Fibroblast of lung (primary cell): ENCODE data around the gene BBS10. TPM values are rescaled to one million over a fixed set of nuclear protein-coding genes. Genes with fewer than 3 reads are reported as not detected.

ENCODE experiments used
- DNase-seq, 2 donors: peaks; one replicate each; pipeline versions ENCODE4 v3.0.0 to v3.0.0-alpha.2; 2010; ENCODE audit warnings: low read depth in 2 of 2
- H2AFZ ChIP-seq: 2 replicates; pipeline ENCODE4 v1.5.1; 2012; ENCODE audit warnings: low read length, control low read depth, inconsistent platforms
- H3K27ac ChIP-seq: 2 replicates; pipeline ENCODE4 v1.5.1; 2011; ENCODE audit warnings: low read length, control low read depth; ENCODE audit not compliant: insufficient read depth
- H3K27me3 ChIP-seq: 2 replicates; pipeline ENCODE4 v1.5.1; 2011; ENCODE audit warnings: mild to moderate bottlenecking, low read length; ENCODE audit not compliant: control insufficient read depth, insufficient read depth
- H3K36me3 ChIP-seq: 2 replicates; pipeline ENCODE4 v1.5.1; 2011; ENCODE audit warnings: low read length; ENCODE audit not compliant: control insufficient read depth, insufficient read depth
- H3K4me1 ChIP-seq: 2 replicates; pipeline ENCODE4 v1.5.1; 2011; ENCODE audit warnings: low read length; ENCODE audit not compliant: control insufficient read depth, insufficient read depth; ENCODE audit errors: extremely low read depth
- H3K4me2 ChIP-seq: 2 replicates; pipeline ENCODE4 v1.5.1; 2011; ENCODE audit warnings: low read length, control low read depth; ENCODE audit not compliant: insufficient read depth; ENCODE audit errors: extremely low read depth
- H3K4me3 ChIP-seq, 4 experiments: fragments of 200-600 bp in 1 of 4; sonication (generic) in 1 of 4; replicated peaks in 1 of 4; 2 replicates each; pipeline ENCODE4 v1.5.1; 2011 to 2016; ENCODE audit warnings: low read length in 4 of 4, low read depth in 3 of 4, mild to moderate bottlenecking in 3 of 4, control low read depth in 2 of 4, inconsistent platforms in 1 of 4, mixed read lengths in 1 of 4; ENCODE audit not compliant: insufficient read depth in 1 of 4; ENCODE audit errors: control extremely low read depth in 1 of 4
- H3K79me2 ChIP-seq: 2 replicates; pipeline ENCODE4 v1.5.1; 2012; ENCODE audit warnings: mild to moderate bottlenecking, low read length, inconsistent platforms; ENCODE audit not compliant: control insufficient read depth, insufficient read depth
- H3K9ac ChIP-seq: 2 replicates; pipeline ENCODE4 v1.5.1; 2011; ENCODE audit warnings: mild to moderate bottlenecking, low read length, control low read depth; ENCODE audit not compliant: insufficient read depth
- H3K9me3 ChIP-seq: 2 replicates; pipeline ENCODE4 v1.5.1; 2012; ENCODE audit warnings: low read depth, low read length; ENCODE audit not compliant: control insufficient read depth, insufficient read depth
- H4K20me1 ChIP-seq: 2 replicates; pipeline ENCODE4 v1.5.1; 2011; ENCODE audit warnings: low read length; ENCODE audit not compliant: control insufficient read depth, insufficient read depth; ENCODE audit errors: extremely low read depth
- EZH2 ChIP-seq: IDR thresholded peaks from 2 replicates; pipeline ENCODE4 v1.5.1; 2012; ENCODE audit warnings: low read length, control low read depth, mild to moderate bottlenecking; ENCODE audit errors: missing control alignments
- polyA plus RNA-seq, 2 donors: library from polyadenylated mRNA; depleted of rRNA in 1 of 2; stranded (reverse) in 1 of 2; unstranded in 1 of 2; fragments of >200 nt; gene quantifications; 2 replicates each; pipeline ENCODE4 v1.2.1, GENCODE V29; 2011 to 2012; ENCODE audit warnings: missing spikeins in 1 of 2
- total RNA-seq: library from RNA; depleted of rRNA; stranded (reverse); fragments of >200 nt; gene quantifications from 2 replicates; pipeline ENCODE4 v1.2.1, GENCODE V29; 2014
- TF ChIP-seq, protein P1 (sequence below), 2 donors: IDR thresholded peaks in 1 of 2; conservative IDR thresholded peaks in 1 of 2; 1 replicate in 1 of 2; 2 replicates in 1 of 2; pipeline ENCODE4 v1.5.1; 2011 to 2012; ENCODE audit warnings: low read length in 2 of 2, control low read depth in 1 of 2, inconsistent platforms in 1 of 2, low read depth in 1 of 2, mild to moderate bottlenecking in 1 of 2

BBS10 gene
- total and polyA plus RNA-seq, 2 donors (not counting 1 experiment from before 2014, with no cell fraction given), result 19.0 to 31.0 TPM

DNA sequence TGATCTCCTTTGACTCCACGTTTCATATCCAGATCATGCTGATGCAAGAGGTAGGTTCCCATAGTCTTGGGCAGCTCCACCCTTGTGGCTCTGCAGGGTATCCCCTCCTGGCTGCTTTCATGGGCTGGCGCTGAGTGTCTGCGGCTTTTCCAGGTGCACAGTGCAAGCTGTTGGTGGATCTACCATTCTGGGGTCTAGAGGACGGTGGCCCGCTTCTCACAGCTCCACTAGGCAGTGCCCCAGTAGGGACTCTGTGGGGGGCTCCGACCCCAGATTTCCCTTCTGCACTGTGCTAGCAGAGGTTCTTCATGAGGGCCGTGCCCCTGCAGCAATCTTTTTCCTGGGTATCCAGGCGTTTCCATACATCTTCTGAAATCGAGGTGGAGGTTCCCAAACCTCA is 12.1 kb upstream of the BBS10 start:
- no peak for TF ChIP-seq EZH2
- TF ChIP-seq, protein P1, sequence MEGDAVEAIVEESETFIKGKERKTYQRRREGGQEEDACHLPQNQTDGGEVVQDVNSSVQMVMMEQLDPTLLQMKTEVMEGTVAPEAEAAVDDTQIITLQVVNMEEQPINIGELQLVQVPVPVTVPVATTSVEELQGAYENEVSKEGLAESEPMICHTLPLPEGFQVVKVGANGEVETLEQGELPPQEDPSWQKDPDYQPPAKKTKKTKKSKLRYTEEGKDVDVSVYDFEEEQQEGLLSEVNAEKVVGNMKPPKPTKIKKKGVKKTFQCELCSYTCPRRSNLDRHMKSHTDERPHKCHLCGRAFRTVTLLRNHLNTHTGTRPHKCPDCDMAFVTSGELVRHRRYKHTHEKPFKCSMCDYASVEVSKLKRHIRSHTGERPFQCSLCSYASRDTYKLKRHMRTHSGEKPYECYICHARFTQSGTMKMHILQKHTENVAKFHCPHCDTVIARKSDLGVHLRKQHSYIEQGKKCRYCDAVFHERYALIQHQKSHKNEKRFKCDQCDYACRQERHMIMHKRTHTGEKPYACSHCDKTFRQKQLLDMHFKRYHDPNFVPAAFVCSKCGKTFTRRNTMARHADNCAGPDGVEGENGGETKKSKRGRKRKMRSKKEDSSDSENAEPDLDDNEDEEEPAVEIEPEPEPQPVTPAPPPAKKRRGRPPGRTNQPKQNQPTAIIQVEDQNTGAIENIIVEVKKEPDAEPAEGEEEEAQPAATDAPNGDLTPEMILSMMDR (conservative IDR thresholded peaks at IDR 0.05 in 1 of 2, IDR thresholded peaks at IDR 0.05 in 1 of 2; ENCODE audit: low read depth in 1 of 2, low read length in 2 of 2), result no peak
- Histone ChIP-seq H3K27ac (no peak overlapping the region), H4K20me1 (no peaks in the 10 kb centered on the region)

GRCh38 chr12:76356071-76356470 is 7.9 kb upstream of the BBS10 start:
- Histone ChIP-seq H3K4me3 (no peak overlapping the region), H2AFZ (no peak overlapping the region), H3K27ac (no peak overlapping the region), H3K27me3 (no peaks in the 10 kb centered on the region), H3K79me2 (no peaks in the 10 kb centered on the region), H3K9ac (no peak overlapping the region), H3K4me1 (no peaks in the 10 kb centered on the region), H3K4me2 (no peak overlapping the region), H3K36me3 (no peaks in the 10 kb centered on the region), H4K20me1 (no peaks in the 10 kb centered on the region), H3K9me3 (no peaks in the 10 kb centered on the region)
- TF ChIP-seq EZH2, result no peak
- no peak for DNase-seq

More for the DNA sequence above, 12.1 kb upstream of the BBS10 start:
- no peak overlapping the region for H3K4me2 ChIP-seq
- H3K36me3 ChIP-seq, result no peaks in the 10 kb centered on the region
- no peak overlapping the region for H3K4me3 ChIP-seq
- no peak for DNase-seq
- H3K9ac ChIP-seq, result no peak overlapping the region
- H2AFZ ChIP-seq, result no peak overlapping the region
- no peaks in the 10 kb centered on the region for H3K9me3 ChIP-seq
- H3K79me2 ChIP-seq, result no peaks in the 10 kb centered on the region
- no peaks in the 10 kb centered on the region for H3K4me1 ChIP-seq
- H3K27me3 ChIP-seq, result no peaks in the 10 kb centered on the region

DNA sequence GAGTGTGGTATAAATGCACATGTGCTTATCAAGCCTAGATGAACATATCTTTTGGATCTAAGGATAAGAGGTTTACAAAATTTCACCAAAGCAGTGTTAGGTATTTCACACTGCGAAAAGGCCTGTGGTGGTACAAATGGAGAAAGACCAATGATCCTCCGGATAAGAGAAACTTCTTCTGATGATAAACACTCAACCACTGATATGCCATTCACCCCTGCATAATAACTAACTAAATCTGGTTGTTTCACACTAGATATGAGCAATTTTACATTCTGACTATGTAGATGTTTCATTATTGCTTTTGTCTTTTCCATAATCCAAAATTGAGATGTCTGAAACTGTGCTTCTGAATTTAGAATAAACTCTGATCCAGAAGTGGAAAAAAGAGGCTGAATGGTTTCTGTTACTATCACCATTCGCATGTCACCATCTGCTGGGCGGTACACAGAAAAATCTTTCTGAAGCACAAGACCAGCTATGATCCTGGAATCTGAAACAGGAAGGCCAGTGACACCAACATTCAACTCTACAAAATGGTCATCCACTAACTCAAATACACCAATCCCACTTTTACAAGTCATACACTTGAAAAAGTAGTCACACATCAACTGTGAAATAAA is 1.3 kb downstream of the BBS10 start:
- no peak for TF ChIP-seq EZH2
- TF ChIP-seq, protein P1 (conservative IDR thresholded peaks at IDR 0.05 in 1 of 2, IDR thresholded peaks at IDR 0.05 in 1 of 2; ENCODE audit: low read depth in 1 of 2, low read length in 2 of 2), result peak; percentile 51 to 59
- peak overlapping the region; percentile 96 for H3K4me2 ChIP-seq
- H3K9ac ChIP-seq, result peak overlapping the region; percentile 75
- H3K9me3 ChIP-seq, result no peaks in the 10 kb centered on the region
- H4K20me1 ChIP-seq, result no peaks in the 10 kb centered on the region
- peak overlapping the region; percentile 69 to 96 (median 82) for H3K4me3 ChIP-seq
- peak; percentile 70 to 85 for DNase-seq
- H3K36me3 ChIP-seq, result no peaks in the 10 kb centered on the region
- peak overlapping the region; percentile 69 for H3K27ac ChIP-seq
- H3K79me2 ChIP-seq, result peaks cover 13% of the 10 kb centered on the region
- H2AFZ ChIP-seq, result no peak overlapping the region
- no peaks in the 10 kb centered on the region for H3K27me3 ChIP-seq
- H3K4me1 ChIP-seq, result peaks cover 5% of the 10 kb centered on the region
